Fibroblast of skin of abdomen (primary cell): ENCODE measurements around the gene BBS1.

Experiments
- DNase-seq: peaks from one replicate; pipeline ENCODE4 v3.0.0-alpha.2; 2013

Gene BBS1

DNA sequence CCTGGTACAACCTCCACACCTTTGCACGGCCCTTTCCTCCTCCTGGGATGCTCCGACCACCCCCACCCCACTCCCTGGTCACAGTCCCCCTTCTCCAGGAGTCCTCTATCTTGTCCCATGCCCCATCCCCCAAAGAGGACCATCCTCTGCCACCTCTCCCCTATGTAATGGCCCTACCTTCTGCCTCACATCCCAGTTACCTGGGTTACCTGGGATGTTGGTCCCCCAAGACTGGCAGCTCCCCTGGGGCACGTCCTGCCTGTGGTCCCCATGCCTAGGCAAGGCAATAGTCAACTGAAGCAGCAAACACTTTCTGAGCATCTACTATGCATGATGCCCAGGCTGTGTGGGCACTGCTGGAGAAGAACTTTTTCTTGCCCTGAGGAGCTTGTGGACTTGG, 45.0 kb downstream of the BBS1 start:
- DNase-seq: no peak

DNA sequence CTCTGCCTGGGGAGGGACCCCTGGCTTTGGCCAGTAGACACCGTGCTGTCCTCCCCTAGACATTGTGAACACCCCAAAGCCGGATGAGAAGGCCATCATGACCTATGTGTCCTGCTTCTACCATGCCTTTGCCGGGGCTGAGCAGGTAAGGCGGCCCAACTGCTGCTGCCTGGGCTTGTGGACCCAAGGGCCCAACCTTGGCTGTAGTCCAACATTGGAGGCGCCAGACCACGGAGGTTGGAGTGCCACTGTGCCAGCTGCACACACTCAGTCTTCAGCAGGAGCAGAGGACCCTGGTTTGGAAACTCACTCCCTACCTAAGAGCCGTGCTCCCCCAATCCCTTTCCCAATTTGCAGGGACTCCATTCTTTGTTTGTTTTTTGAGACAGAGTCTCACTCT, 45.7 kb downstream of the BBS1 start:
- DNase-seq: no peak

DNA sequence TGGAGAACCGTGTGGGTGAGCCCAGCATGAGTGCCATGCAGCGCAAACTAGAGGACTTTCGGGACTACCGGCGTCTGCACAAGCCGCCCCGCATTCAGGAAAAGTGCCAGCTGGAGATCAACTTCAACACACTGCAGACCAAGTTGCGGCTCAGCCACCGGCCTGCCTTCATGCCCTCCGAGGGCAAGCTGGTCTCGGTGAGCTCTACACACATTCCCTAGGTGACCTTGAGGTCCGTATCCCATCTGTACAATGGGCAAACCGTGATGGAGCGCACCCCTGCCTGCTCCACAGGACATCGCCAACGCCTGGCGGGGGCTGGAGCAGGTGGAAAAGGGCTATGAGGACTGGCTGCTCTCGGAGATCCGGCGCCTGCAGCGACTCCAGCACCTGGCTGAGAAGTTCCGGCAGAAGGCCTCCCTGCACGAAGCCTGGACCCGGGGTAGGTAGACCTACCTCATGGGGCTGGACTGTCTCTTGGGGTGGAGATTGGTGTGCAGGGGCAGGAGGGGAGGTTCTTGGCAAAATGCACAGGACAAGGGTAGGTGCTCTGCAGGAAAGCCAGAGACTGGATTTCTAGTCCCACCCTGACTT, 47.4 kb downstream of the BBS1 start:
- DNase-seq: no peak

DNA sequence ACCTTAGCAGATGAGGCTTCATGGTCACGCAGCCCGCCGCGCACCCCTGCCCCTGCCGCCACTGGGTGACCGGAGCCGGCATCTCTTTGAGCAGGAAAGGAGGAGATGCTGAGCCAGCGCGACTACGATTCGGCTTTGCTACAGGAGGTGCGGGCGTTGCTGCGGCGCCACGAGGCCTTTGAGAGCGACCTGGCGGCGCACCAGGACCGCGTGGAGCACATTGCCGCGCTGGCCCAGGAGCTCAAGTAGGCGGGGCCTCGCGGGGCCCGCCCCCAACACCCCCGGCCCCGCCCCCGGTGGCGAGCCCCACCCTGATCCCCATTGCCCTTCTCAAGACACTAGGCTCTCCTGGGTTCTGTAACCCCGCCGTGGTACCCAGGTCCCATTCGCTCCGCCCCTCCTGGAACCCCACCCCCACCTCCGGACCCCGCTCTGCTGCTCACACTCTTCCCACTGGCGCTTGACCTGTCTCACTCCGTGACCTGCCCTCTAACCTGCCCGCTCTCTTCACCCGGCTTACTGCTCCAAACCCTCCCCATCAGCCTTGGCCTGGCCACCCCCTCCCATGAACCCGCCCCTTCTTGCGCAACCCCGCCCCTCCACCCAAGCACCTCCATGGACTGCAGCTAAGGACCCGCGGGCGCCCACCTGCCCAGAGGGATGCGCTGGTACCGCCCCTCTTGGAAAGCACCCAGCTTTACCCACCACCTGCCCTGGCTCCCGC, 48.9 kb downstream of the BBS1 start:
- DNase-seq: no peak

DNA sequence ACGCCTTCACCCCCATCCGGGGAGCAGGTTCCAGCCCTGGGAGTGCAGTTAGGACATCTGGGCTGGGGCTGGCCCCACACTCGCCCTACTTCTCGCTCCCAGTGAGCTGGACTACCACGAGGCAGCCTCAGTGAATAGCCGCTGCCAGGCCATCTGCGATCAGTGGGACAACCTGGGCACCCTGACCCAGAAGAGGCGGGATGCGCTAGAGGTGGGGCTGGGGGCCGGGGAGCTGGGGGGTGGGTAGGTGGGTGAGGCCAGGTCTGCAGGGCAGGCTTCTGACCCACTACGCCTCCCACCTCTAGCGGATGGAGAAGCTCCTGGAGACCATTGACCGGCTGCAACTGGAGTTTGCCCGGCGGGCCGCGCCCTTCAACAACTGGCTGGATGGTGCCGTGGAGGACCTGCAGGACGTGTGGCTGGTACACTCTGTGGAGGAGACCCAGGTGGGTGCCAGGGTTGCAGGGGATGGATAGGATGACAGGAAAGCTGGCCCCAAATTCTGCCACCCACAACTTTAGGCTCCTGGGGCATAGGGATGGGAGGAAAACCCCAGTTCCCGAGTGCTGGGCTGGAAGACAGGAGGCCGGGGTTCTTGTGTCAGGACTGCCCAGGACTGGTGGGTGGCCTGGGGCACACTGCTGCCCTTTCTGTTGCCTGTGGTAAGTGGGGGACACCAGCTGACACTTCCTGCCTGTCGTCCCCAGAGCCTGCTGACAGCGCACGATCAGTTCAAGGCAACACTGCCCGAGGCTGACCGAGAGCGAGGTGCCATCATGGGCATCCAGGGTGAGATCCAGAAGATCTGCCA, 49.6 kb downstream of the BBS1 start:
- DNase-seq: no peak

DNA sequence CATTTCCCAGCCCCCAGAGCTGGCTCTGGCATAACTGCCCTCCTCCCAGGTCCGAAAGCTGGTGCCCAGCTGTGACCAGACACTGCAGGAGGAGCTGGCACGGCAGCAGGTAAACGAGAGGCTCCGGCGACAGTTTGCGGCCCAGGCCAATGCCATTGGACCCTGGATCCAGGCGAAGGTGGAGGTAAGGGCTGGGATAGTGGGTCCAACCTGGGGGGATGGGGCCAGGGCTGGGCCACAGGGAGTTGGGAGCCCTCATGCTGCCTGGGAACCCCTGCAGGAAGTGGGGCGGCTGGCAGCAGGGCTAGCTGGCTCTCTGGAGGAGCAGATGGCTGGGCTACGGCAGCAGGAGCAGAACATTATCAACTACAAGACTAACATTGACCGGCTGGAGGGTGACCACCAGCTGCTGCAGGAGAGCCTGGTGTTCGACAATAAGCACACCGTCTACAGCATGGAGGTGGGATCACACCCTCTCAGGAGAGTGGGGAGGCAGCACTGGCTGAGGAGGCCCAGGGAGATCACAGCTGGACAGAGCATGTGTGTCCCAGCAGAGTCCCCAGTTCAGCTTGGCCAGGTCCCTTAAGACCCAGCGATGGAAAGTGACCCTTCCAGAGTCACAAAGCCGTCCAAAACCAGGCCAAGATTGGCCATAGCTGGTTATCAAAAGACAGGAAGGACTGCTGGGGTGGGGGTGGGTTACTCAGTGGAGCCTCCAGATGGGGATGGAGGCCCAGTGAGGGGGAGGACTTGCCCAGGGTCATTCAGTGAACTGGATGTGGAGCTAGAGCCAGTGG, 50.9 kb downstream of the BBS1 start:
- no peak for DNase-seq

DNA sequence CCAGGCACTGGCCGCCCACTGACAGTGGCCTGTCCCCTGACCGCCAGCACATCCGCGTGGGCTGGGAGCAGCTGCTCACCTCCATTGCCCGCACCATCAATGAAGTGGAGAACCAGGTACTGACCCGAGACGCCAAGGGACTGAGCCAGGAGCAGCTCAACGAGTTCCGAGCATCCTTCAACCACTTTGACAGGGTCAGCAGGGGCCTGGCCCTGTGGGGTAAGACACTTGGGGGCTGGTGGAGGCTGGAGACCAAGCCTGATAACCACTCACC, 51.5 kb downstream of the BBS1 start:
- no peak for DNase-seq

DNA sequence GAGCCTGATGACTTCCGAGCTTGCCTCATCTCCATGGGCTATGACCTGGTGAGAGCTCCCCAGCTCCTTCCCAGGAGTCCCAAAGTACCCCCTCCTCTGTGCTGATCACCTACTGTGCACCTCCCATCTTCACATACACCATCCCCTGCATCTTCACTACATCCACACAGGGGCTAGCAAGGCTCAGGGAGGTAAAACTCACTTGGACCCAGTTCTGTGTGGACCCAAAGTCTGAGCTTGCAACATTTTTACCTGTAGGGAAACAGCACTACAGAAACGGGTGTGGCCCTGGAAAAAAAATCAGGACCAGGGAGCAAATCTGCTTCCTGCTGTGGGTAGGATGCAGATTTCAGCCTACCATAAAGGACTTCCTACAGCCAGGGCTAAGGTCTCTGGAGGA, 51.8 kb downstream of the BBS1 start:
- DNase-seq: no peak

DNA sequence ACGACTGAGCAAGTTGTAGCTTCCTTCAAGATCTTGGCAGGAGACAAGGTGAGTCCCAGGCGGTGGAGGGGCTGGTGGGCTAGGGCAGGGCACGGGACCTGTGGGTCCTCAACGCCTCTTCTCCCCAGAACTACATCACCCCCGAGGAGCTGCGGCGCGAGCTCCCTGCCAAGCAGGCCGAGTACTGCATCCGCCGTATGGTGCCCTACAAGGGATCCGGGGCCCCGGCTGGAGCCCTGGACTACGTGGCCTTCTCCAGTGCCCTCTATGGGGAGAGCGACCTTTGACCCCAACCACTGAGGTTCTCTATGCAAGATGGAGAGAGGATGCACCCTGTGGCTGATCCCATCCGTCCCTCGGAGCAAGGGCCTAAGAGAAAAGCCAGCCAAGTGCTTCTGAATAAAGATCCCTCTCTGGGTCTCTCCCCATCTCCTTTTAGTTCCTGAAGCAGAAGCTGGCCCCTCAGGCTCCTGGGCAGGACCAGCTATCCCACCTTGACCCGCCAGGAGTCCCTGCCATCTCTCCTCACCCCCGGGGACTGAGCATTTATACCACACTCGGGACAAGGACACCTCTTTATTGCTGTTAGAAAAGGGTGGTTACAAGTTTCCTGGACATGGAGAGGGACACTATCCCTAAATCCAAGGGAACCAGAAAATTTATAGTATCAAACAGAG, 52.6 kb downstream of the BBS1 start:
- no peak for DNase-seq

DNA sequence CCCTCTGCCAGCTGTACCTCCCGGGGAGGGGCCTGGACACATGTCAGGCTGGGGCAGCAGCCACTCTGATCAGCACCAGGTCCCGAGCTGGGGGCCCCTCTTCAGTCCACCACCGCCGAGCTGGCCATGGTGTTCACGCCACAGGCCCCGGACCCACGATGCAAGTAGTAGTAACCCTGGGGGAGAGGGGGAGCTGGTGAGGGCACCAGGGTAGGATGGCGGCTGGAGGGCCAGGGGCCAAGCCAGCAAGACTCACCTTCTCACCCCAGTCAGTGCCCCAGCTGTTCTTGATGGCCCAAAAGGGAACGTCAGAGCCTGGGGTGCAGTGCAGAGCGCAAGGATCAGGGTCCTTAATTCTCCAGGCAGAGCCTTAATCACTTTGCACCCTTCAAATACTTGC, 53.4 kb downstream of the BBS1 start:
- no peak for DNase-seq

DNA sequence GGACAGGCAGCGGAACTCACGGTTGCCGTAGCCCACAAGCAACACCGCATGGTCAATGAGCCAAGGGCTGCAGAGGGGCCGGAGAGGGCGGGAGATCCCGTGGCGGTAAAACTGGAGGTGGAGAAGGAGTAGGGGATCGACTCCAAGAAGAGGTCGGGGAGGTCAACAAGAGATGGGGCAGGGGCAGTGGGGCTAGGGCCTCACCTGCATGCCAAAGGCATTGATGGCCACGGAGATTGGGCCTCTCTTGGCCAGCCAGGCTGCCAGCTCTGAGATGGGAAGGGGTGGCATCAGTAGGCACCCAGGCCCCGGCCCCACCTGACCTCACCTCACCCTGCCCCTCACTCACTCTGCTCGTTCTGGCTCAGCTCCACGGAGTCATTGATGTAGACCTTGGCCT, 54.1 kb downstream of the BBS1 start:
- DNase-seq: no peak

DNA sequence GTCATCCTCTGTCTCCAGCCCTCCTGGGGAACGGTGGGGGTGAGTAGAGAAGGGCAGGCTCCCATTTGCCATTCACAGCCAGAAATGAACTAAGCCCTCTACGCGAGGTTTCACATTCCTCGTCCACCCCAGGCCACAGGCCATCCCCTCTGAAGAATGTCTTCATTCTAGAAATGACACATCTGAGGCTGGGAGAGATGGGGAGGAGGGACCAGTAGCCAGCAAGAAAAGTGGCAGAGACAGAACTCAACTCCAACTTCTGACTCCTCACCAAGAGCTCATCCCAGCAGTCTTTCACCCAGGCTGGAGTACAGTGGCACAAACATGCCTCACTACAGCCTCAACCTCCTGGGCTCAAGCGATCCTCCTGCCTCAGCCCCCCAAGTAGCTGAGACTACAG, 54.5 kb downstream of the BBS1 start:
- DNase-seq: no peak

DNA sequence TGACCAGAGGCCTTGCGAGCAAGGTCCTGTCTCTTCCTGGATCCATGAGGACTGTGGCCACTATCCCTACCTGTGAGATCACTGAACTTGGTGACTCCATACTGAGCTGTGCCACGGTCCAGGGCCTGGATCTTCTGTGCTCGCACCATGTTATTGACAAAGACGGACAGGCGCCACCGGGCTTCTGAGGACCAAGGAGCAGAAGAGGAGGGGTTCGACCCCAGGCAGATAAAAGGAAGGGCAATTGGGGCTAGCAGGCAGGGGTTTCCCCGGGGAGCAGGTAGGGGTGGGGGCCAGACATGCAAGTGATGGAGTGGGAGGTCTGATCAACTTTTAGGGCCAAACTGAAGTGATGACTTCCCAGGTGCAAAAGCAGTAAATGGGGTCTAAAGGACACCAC, 55.8 kb downstream of the BBS1 start:
- no peak for DNase-seq

DNA sequence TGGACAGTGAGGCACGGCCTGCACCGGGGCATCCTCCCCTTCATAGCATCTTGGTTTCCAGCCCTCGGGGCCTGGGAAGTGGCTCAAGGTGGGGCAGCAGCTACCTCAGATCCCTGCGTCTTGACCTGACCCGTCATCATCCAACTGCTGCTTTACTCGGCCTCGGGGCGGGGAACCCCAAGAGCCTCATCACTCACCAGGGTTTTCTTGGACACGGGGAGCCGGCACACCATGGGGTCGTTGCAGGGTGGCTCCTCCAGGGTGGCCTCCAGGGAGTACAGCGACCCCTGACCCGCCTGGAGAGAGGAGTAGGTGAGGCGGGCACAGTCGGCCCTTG, 57.3 kb downstream of the BBS1 start:
- DNase-seq: no peak

DNA sequence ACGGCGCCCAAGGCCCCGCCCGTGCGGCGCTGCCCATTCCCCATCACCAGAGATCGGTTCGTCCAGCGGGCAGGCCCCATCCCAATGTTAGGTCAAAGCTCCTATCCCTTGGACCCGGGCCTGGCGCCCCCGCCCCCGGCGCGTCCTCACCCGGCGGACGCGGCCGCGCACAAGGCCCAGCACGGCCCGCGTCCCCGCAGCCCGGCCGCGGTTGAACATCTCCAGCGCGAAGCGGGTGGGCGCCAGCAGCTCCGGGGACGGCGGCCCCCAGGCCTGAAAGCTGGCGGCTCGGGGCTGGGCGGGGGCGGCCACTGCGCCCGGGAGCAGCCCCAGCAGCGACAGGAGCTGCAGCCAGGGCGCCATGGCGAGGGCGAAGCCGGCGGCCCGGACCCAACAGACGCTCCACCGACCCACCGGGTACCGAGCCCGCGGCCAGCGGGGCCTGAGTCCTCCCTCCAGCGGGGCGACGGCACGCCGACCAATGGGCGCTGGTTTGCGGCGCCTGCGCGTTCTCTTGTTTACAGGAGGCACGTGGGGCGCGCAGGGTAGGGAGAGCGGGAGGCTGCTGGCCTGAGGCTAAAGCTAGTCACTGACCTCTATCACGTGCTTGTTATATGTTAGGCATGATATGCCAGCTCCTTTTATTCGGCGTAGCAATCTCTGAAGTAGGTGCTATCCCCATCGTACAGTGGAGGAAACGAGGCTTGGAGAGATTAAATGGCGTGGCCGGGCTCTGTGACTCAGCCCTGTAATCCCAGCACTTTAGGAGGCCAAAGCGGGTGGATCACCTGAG, 57.9 kb downstream of the BBS1 start, which contains the start of gene CTSF:
Gene CTSF (minus strand): TSS at position 483 of the 793 bp plus-strand sequence. CDS start 120 bp downstream, at position 363.
- peak; percentile 73 for DNase-seq

DNA sequence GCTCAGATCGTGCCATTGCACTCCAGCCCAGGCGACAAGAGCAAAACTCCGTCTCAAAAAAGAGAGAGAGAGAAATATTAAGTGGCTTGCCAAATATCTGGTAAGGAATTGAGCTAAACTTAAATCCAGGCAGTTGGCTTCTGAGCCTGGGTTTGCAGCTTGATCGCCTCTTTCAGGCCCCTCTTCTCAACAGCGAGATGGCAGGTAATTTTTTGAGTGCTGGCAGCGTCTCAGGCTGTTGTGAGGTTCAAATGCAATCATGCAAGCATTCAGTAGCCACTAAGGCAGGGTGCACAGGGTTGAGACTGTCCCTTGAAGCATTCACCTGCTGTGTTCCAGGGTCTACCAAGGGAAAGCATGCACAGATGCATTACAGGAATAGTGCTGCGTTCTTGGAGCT, 58.6 kb downstream of the BBS1 start:
- no peak for DNase-seq

DNA sequence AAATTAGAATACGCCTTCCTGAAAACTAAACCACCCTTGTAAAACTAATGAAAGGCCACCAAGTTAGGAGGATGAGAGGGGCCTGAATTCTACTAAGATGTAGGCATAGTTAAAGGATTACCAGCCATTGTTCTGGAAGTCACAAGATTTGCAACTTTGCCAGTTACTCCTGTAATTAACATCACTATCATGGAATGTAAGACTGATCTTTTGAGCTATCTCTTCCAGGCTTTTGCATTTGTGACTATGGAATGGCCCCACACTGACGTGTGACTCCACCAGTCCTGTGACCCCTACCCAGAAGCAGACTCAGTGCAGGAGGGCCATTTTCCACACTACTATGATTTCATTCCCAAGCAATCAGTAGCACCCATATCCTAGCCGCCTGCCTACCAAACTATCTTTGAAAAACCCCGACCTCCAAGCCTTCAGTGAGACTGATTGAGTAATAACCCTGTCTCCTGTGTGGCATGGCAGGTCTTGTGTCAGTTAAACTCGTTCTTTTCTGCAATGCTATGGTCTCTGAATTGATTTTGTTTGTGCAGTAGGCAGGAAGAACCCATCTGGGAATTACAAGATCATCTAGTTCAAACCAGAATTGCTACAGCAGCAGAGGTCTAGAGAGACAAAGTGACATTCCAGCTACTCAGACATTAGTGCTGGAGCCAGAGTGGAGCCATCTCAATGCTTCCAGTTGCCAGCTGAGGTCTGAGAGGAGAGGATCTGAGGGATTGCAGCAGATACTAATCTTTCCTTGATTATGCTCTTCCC, 59.8 kb downstream of the BBS1 start:
- no peak for DNase-seq

DNA sequence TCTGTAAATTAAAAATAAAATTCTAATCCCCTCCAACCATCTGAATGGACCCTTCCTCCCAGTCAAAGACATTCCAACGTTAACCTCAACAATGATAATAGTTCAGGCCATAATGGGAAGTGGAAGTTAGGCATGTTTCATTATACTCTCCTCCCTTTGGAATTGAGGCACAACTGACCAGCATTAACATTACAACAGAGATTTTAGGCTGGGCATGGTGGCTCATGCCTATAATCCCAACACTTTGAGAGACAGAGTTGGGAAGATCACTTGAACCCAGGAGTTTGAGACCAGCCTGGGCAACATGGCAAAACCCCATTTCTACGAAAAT, 60.4 kb downstream of the BBS1 start:
- no peak for DNase-seq

DNA sequence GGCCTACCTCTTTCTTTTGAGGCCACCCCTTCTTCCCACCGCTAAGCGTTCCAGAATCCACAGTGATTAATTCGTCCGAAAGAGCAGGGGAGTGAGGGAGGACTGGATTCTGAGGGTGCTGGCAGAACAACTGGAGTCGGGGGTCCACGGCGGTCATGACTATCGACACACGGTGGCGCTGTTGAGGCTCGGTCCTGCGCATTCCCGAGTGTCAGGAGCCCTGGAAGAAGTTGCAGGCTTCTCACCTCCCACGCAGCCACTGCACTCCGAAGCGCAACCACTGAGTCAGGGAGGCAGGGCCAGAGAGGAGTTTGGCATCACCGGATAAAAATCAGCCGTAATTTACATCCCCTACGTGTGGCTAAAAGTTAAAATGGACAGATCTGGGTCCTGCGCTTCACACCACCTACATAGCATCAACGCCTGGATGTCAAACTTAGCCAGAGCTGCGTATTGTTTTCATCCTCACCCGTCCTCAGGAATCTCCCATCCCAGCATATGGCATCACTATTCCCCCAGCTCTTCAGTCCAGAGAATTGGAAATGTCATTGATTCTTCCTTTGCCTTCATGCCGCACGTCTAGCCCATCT, 68.7 kb downstream of the BBS1 start:
- DNase-seq: peak; percentile 64

DNA sequence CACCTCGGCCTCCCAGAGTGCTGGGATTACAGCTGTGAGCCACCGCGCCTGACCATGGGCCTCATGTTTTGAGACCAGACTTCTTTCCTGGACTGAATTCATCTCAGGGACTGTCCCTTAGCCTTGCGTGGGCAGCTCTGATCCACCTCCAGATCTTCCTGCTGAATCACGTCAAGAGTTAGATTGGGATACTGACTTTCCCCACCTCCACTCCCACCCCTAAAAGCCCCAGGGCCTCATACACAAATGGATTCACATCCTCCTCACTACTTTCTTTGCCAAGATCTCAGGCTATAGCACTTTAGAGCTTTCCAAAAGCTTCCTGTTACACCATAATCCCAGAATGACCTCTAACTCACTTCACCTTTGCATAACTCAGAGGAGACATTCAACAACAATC, 70.4 kb downstream of the BBS1 start:
- DNase-seq: no peak

DNA sequence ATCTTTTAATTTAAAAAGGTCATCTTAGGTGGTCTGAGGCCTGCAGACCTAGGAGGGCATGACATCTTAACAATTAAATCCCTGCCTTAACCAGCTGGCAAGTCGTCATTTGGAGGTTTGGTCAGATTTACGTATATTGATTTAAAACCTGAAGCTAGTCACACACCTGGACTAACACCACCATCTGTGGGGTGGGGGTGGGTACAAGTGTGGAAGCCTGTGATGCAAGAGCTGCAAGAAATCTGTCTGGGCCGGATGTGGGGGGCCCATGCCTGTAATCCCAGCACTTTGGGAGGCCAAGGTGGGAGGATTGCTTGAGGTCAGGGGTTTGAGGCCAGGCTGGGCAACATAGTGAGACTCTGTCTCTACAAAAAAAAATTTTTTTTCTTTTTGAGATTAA, 70.8 kb downstream of the BBS1 start:
- DNase-seq: no peak
